Calu3 (cell line): ENCODE data around the gene TBXAS1. TPM values are rescaled to one million over a fixed set of nuclear protein-coding genes. Genes with fewer than 3 reads are reported as not detected.
A peak's percentile ranks its signal among the peaks of the same experiment; 100 is the strongest.

Source experiments
- BruUV-seq: library from RNA; stranded (reverse); fragments of 400-500 nt; replicated peaks from 2 replicates; lab custom pipeline; 2021; lab: Mats Ljungman, UMichigan
- CTCF ChIA-PET: fragments of 300-600 bp; sonication (Branson Sonifier 250); formaldehyde crosslinking; loops from one replicate; lab custom pipeline; 2022; ENCODE audit warnings: antibody characterized with exemption; lab: Charles Lee
- DNase-seq: peaks from one replicate; pipeline ENCODE4 v3.0.0; 2022
- H3K27ac Mint-ChIP-seq: one replicate; pipeline ENCODE4 v1.8.0; 2022; ENCODE audit warnings: mixed read lengths; ENCODE audit not compliant: unreplicated experiment
- H3K27me3 Mint-ChIP-seq: one replicate; pipeline ENCODE4 v1.8.0; 2022; ENCODE audit warnings: mixed read lengths; ENCODE audit not compliant: unreplicated experiment
- H3K36me3 Mint-ChIP-seq: one replicate; pipeline ENCODE4 v1.8.0; 2022; ENCODE audit warnings: mild to moderate bottlenecking, moderate library complexity, mixed read lengths; ENCODE audit not compliant: insufficient read depth, unreplicated experiment
- H3K4me1 Mint-ChIP-seq: one replicate; pipeline ENCODE4 v1.8.0; 2022; ENCODE audit warnings: mild to moderate bottlenecking, low read depth, mixed read lengths; ENCODE audit not compliant: unreplicated experiment
- H3K4me3 Mint-ChIP-seq: one replicate; pipeline ENCODE4 v1.8.0; 2022; ENCODE audit warnings: mild to moderate bottlenecking, low read depth, moderate library complexity, mixed read lengths; ENCODE audit not compliant: unreplicated experiment
- H3K9me3 Mint-ChIP-seq: one replicate; pipeline ENCODE4 v1.8.0; 2022; ENCODE audit warnings: low read depth, mixed read lengths; ENCODE audit not compliant: unreplicated experiment
- intact Hi-C: fragments of 100-400 bp; cut with micrococcal nuclease; formaldehyde crosslinking; loops from one replicate; pipeline ENCODE4 v1.10.0; 2022; ENCODE audit not compliant: unreplicated experiment
- total RNA-seq: library from RNA; stranded (reverse); gene quantifications from 2 replicates; pipeline ENCODE4 v1.2.3, GENCODE V29; 2022
- TF ChIP-seq, protein P1 (sequence below): fragments of 200-600 bp; IDR thresholded peaks from one replicate; pipeline ENCODE4 v1.8.0; 2022; ENCODE audit warnings: antibody characterized with exemption; ENCODE audit not compliant: unreplicated experiment

The TBXAS1 gene
- total RNA-seq, 1 experiment from 2014 or later: 33.0 TPM

DNA sequence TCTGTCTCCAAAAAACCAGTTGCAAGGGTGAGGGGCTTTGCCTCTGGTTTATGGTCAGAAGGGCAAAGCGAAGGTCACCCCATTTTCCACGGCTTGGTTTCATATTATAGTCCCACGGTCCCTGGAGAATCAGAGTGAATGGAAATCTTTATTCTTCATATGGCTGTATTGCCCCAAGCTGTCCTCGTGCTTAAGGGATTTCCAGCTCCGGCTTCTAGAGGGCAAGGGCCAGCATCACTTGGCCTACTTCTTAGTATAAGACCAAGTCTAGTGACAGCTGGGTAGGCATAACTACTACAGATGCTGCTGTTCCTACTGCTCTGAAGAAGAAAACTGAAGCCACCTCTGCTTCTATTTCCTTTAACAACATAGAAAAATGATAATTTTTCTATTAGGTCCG lies 170.5 kb downstream of the TBXAS1 start:
- BruUV-seq: no TSS peak
- H3K4me1 Mint-ChIP-seq: no peaks in the 10 kb centered on the region
- CTCF ChIA-PET: interaction anchor here (1.3 kb wide), 1 partner anchor 354 kb away, joined by 4 read pairs; no protein-coding TSS in a partner anchor

DNA sequence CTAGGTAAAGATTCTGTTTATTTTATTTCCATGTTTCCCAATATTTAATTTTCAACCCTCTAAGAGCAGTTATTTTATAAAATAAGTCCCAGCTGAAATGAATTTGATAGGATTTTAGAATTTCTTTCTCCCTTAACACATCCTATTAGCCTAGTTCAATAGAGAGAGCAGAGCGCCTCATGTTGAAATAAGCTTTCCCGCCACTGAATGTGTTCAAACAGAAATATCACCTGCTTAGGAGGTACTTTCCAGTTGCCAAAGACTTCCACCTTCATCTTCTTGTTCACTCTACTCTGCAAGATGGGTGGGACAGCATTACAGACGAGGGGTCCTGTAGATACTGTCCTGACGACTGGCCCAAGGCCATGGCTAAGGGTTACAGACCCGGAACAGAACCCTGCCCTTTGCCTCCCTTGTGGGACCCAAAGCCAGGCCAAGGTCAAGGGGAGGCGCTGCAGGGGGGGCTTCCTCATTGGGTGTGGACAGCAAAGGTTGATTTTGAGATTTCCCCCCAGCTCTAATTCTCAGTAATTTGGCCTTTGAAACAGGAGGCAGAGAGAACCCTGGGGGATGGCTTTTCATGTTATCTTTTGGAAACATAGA lies 171.7 kb downstream of the TBXAS1 start:
- no peak overlapping the region for H3K27ac Mint-ChIP-seq
- no peaks in the 10 kb centered on the region for H3K4me1 Mint-ChIP-seq
- no peak overlapping the region for H3K4me3 Mint-ChIP-seq
- BruUV-seq: no TSS peak
- H3K27me3 Mint-ChIP-seq: no peaks in the 10 kb centered on the region
- H3K36me3 Mint-ChIP-seq: no peaks in the 10 kb centered on the region
- H3K9me3 Mint-ChIP-seq: no peaks in the 10 kb centered on the region
- CTCF ChIA-PET: interaction anchor here (3.0 kb wide), 1 partner anchor 355 kb away, joined by 21 read pairs; no protein-coding TSS in a partner anchor
- no peak for DNase-seq
- intact Hi-C loops: loop anchor here (5.0 kb wide), 1 partner anchor 498 kb away; no protein-coding TSS in a partner anchor
- TF ChIP-seq, protein P1, sequence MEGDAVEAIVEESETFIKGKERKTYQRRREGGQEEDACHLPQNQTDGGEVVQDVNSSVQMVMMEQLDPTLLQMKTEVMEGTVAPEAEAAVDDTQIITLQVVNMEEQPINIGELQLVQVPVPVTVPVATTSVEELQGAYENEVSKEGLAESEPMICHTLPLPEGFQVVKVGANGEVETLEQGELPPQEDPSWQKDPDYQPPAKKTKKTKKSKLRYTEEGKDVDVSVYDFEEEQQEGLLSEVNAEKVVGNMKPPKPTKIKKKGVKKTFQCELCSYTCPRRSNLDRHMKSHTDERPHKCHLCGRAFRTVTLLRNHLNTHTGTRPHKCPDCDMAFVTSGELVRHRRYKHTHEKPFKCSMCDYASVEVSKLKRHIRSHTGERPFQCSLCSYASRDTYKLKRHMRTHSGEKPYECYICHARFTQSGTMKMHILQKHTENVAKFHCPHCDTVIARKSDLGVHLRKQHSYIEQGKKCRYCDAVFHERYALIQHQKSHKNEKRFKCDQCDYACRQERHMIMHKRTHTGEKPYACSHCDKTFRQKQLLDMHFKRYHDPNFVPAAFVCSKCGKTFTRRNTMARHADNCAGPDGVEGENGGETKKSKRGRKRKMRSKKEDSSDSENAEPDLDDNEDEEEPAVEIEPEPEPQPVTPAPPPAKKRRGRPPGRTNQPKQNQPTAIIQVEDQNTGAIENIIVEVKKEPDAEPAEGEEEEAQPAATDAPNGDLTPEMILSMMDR: no peak

More for the DNA sequence above, 170.5 kb downstream of the TBXAS1 start:
- Mint-ChIP-seq H3K4me3 (no peak overlapping the region), H3K27ac (no peak overlapping the region), H3K9me3 (no peaks in the 10 kb centered on the region), H3K36me3 (no peaks in the 10 kb centered on the region), H3K27me3 (no peaks in the 10 kb centered on the region)
- no peak for DNase-seq
- intact Hi-C loops: loop anchor here (5.0 kb wide), 1 partner anchor 157 kb away; no protein-coding TSS in a partner anchor
- TF ChIP-seq, protein P1: no peak

DNA sequence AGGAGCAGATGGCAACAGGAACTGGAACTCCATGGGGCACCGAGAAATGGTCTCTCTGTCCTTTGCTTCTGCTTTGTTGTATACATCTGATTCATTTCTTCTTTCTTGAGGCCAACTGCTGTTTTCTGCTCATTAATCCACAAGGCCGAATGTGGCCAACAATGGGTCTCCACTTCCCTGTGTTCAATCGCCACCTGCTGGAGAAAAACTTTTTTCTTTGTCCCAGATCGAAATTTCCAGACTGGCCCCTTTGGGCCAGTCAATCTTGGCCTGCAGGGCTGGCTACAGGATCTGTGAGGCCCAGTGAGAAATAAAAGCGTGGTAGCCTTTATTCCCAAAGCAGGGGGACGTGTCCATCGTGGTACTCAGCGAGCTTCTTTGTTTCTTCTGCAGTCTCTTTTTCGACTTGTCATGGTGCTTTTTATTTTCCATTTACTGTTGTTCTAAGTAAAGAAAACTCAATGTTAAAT lies 174.9 kb downstream of the TBXAS1 start:
- CTCF ChIA-PET: interaction anchor here (2.0 to 3.0 kb wide), 2 partner anchors 358 to 385 kb away, joined by 11 to 21 read pairs; no protein-coding TSS in a partner anchor
- Mint-ChIP-seq H3K4me3 (no peak overlapping the region), H3K27me3 (no peaks in the 10 kb centered on the region), H3K36me3 (no peaks in the 10 kb centered on the region), H3K9me3 (no peaks in the 10 kb centered on the region), H3K4me1 (no peaks in the 10 kb centered on the region), H3K27ac (no peak overlapping the region)
- BruUV-seq: no TSS peak
- peak; percentile 63 for DNase-seq
- intact Hi-C loops: loop anchor here (5.0 kb wide), 1 partner anchor 502 kb away; no protein-coding TSS in a partner anchor
- TF ChIP-seq, protein P1: peak; percentile 68

DNA sequence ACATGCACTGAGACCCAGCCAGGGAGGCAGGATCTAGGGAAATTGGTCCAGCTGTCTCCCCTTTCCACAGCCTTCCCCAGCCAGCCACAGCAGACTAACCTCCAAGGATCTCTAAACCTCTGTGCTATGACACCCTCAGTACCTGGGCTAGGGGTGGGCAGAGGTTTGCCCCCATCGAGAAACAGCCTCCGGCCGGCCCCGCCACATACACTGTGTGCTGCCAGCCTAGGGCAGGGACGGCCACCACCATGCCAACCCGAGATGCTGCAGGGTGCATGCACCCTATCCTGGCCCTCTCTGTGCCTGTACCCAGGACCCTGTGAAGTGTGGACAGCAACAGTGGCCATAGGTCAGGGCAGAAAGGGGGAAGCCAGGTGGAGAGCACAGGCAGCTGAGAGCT lies 175.6 kb downstream of the TBXAS1 start:
- no TSS peak for BruUV-seq
- no peak for DNase-seq
- H3K4me3 Mint-ChIP-seq: no peak overlapping the region

More for the DNA sequence above, 175.6 kb downstream of the TBXAS1 start:
- Mint-ChIP-seq H3K4me1 (no peaks in the 10 kb centered on the region), H3K36me3 (no peaks in the 10 kb centered on the region), H3K27me3 (no peaks in the 10 kb centered on the region), H3K27ac (no peak overlapping the region), H3K9me3 (no peaks in the 10 kb centered on the region)
- TF ChIP-seq, protein P1: no peak
- CTCF ChIA-PET: no interaction called here
- intact Hi-C loops: loop anchor here (5.0 kb wide), 1 partner anchor 502 kb away; no protein-coding TSS in a partner anchor
